GM21786 (cell line): Measurements from ENCODE around the gene SSBP1.
"Not testable (repeated sequence)": the region's sequence is repeated elsewhere in the genome, so short reads cannot be mapped to it uniquely, and the experiment has no call there.

Experiments used
- ATAC-seq: cut with Tn5 transposase; IDR thresholded peaks from one replicate; pipeline ENCODE4 v1.9.1; 2021; ENCODE audit not compliant: unreplicated experiment

The SSBP1 gene

GRCh38 chr7:141763797-141764196 lies 25.6 kb downstream of the SSBP1 start, which contains the start of gene TAS2R3:
TAS2R3 (plus strand) TSS chr7:141764097; CDS start chr7:141764159, 62 bp downstream.
- ATAC-seq, result no peak

GRCh38 chr7:141770083-141770583 lies 32.0 kb downstream of the SSBP1 start:
- ATAC-seq, result not testable (repeated sequence)

GRCh38 chr7:141776374-141776773 lies 38.2 kb downstream of the SSBP1 start, which contains the start of gene TAS2R4:
TAS2R4 (plus strand) TSS chr7:141776674; CDS start chr7:141778489, 1,815 bp downstream.
- ATAC-seq, result no peak

GRCh38 chr7:141785706-141786552 lies 47.8 kb downstream of the SSBP1 start:
- ATAC-seq, result peak; percentile 74

DNA sequence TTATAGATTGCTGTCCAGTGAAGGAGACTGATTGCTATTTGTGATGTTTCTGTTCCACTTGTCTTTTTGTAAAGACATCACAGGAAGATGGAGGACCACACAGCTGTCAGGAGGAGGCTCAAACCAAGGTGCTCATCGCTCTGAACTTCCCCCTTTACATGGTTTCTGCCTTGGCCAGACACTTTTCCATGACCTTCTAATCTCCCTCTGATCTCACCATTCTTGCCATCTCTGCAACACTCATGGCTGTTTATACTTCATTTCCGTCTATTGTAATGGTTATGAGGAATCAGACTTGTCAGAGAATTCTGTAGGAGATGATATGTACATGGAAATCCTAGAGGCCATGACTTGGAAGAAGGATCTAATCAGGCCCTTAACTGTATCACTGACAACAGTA lies 50.1 kb downstream of the SSBP1 start:
- no peak for ATAC-seq

DNA sequence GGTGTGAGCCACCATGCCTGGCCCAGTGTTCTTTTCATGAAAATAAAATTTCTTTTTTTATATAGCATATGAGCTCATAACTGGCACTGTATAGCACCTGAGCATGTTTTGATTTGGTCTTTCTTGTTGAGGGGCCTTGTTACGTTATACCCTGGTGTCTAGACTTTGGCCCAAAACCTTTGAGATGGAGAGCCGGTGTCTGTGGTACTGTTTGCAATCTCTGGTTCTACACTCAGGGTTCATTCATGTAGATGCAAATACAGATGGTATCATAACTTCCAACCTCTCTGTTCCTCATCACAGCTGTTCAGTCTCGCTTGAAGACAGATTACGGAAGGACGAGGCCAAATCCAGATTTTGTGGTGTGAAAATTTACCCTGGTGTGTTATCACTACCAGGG lies 51.8 kb downstream of the SSBP1 start, which contains the start of gene TAS2R5:
Gene TAS2R5 (plus strand): TSS at position 301 of the 400 bp plus-strand sequence. CDS start 145 bp downstream, outside the sequence.
- no peak for ATAC-seq

DNA sequence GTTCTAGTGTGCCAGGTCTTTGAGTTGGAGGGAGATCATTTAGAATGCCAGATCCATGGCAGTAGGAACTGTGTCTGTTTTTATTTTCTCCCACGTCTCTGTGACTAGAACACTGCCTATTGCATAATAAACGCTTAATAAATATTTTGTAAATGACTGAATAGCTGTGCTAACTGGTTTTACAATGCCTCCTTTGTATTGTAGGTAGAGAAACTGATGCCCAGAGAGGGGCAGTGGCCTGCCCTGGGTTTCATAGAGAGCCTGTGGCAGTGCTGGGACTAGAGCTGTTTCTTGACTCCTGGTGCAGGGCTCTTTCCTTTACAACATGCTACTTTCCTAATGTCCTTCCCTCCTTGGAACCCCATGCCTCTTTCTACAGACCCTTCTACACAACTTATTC lies 54.4 kb downstream of the SSBP1 start:
- no peak for ATAC-seq
